Erythroblast (primary cell): ENCODE data around the gene SFRP5.

Experiments
- GATA1 ChIP-seq: IDR thresholded peaks from 2 replicates; pipeline ENCODE4 v1.6.1; 2011; ENCODE audit warnings: low read depth, mild to moderate bottlenecking, control low read depth, low read length, moderate library complexity
- POLR2A ChIP-seq: IDR thresholded peaks from 2 replicates; pipeline ENCODE4 v1.6.1; 2011; ENCODE audit warnings: mild to moderate bottlenecking, low read length

GRCh38 chr10:97760461-97761257 is 11.1 kb downstream of the SFRP5 start:
- no peak for TF ChIP-seq POLR2A
- TF ChIP-seq GATA1: no peak
